Activated gamma-delta T cell treated with Interleukin-2 at 50 U/mL for 16 hours (primary cell): ENCODE measurements around the gene GCSAM.

Source experiments
- DNase-seq: peaks from one replicate; pipeline ENCODE4 v3.0.0-alpha.2; 2020

Gene GCSAM

DNA sequence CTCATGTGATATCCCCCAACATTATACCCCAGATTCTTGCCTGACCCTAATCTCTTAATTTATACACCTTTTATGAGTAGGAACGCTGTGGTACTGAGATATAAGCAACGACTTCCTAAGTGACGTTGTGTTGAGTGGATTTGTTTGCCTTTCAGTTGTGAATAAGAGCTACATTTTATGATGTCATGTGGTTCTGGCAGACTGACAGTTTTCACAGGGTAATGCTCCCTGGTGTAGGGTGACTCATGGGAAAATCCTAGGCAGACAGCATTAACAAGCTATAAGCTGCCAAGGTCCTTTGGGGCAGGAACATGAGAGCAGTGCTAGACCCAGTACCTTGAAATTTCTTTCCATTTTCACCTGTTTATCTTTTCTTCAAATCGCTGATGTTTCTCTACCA, 35.7 kb downstream of the GCSAM start:
- no peak for DNase-seq

GRCh38 chr3:112096176-112096575, 36.9 kb downstream of the GCSAM start:
- no peak for DNase-seq

GRCh38 chr3:112095731-112096130, 37.3 kb downstream of the GCSAM start:
- DNase-seq: no peak

- no peak for DNase-seq
Measured at GRCh38 chr3:112093180-112093522, 39.9 kb downstream of the GCSAM start.

DNA sequence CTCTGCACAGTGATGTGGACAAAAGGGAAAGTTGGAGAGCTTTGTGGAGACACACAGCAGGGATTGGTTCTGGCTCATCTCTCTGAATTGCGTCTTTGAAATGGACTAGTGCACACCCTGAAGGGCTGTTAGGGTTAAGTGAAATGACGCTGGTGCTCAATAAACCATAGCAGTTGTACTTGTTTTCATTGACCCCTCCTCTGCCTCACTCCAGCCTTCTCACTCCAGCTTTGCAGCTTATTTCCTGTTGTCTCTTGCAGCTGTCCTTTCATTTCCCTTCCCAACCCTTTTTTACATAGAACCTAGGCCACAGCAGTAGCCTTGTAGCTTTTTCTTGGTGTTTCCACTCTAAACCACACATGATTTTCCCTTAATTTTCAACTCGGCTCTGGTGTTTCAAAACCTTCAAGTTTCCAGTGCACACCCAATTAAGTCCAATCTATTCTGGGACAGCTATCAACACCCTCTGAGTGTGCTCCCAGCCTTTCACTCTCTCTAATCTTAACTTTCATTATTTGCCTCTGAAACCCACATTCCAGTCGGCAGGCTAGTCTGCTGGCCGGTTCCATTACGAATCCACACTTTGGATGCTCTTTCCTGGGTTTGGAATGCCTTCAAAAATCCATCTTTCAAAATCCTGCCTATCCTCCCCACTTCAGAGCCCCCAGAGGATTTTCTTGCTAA, 40.4 kb downstream of the GCSAM start:
- DNase-seq: no peak

DNA sequence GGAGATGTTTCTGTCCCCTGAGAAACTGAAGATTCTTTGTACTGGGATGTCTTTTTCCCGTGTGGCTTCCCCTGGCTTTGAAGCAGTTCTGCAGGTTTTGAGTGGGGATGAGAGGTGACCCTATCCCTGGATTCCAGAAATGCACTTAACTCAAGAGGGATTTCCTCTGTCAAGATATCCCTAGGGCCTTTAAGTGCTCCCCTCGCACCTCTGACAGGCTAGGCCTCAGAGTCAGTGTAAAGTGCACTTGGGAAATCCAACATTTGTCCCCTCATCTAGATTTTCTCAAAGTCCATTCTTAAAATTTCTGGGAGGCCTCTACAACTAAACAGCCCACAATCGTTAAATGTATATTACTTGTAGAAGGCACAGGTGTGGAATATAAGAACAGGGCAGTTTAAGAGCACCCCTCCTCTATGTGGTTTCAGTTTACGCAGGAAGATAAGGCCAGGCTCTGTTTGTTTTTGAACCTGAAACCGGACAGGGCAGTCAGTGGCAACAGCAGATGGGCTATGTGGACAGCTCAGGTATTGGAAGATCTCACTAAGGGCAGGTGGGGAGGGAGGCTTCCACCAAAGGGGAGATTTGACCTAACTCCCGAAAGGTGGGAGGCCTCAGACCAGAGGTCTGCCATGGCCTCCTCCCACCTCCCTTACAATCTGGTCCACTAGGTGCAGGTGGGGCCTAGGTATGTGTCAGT, 42.0 kb downstream of the GCSAM start:
- no peak for DNase-seq

GRCh38 chr3:112089956-112090886, 42.8 kb downstream of the GCSAM start:
- no peak for DNase-seq

- no peak for DNase-seq
Measured at GRCh38 chr3:112088944-112089343, 44.1 kb downstream of the GCSAM start.

DNA sequence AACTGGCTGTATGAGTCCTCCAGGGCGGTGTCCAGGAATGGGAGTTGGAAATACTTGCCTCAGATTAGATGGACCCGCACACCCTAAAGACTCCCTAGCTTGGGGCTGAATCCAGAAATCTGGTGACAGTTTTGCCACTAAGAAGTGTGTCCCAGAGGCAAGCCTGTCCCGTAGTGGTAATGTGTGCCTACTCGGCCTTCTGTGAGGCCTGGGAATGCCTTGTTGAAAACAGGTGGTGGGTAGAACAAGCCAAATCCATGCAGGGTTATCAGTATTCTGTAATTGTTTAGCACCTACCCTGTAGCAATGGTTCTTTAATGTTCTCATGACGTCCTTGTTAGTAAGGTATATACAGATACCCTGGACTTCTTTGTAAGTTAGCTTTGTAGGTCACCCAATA, 45.3 kb downstream of the GCSAM start:
- DNase-seq: no peak

GRCh38 chr3:112086875-112087524, 46.0 kb downstream of the GCSAM start:
- no peak for DNase-seq

- peak; percentile 36 for DNase-seq
Measured at GRCh38 chr3:112086076-112086854, 46.8 kb downstream of the GCSAM start, which contains the start of gene C3orf52. Gene C3orf52 (plus strand): TSS chr3:112086389. CDS start chr3:112086408, 19 bp downstream.

DNA sequence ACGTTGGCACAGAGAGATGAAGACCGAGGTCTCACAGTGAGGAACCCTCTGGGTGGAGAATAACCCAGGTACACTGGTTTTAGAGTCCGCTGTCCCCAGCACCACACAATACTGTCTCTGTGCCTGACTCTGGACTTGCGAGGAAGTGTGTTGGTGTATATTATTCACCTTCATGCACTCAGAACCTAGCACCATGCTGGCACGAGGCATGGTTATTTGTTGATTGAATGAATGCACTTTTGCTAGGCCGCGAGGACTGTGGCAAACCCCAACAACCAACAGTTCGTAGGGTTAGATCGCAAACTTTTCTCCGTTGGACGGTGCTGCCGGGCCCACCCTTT, 47.3 kb downstream of the GCSAM start:
- DNase-seq: no peak

DNA sequence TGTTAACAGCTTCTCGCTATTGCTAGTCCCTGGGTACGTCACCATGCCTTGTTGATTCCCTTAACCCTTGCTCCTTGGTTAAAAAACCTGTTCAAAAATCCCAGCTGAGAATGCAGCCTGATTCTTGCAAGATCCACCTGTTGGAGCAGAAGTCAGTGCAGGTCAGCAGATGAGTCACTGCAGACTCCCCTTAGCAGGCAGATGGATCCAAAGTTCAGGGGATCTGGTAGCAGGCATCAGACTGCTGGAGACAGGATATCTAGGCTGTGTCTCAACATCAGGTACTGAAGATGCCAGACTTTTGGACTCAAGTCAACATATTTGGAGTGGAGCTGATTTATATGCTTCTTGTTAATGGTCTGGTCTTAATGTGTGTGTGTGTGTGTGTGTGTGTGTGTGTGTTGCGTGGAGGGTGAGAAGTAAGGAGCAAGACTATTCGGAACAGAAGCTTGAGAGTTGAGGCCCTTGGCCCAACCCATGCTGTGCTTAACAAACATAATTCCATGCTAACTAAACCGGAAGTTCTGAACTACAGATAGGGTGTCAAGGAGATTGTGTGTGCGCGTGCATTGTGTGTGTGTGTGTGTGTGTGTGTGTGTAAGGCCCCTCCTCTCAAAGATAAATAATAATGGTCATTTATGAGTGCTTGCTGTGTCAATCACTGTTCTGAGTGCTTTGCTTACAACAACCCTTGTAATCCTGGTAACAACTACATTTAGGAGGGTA, 47.9 kb downstream of the GCSAM start:
- DNase-seq: no peak

DNA sequence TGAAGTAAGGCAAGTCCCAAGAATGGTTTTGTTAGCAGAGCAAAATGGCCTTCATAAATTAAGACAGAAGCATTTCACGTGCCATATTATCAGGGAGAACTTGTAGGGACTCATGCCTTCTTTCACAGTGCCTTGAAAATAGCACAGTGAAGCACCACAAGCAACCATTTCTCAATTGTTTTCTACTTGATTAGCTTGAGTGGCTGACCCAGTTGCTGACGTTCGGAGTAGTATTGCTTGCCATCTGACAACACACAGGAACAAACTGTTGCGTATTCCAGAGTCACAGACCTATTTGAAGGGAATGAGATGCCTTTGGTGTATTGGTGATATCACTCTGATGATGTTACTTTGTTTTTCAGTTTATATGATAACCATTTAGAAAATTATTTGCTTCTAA, 49.8 kb downstream of the GCSAM start:
- no peak for DNase-seq

DNA sequence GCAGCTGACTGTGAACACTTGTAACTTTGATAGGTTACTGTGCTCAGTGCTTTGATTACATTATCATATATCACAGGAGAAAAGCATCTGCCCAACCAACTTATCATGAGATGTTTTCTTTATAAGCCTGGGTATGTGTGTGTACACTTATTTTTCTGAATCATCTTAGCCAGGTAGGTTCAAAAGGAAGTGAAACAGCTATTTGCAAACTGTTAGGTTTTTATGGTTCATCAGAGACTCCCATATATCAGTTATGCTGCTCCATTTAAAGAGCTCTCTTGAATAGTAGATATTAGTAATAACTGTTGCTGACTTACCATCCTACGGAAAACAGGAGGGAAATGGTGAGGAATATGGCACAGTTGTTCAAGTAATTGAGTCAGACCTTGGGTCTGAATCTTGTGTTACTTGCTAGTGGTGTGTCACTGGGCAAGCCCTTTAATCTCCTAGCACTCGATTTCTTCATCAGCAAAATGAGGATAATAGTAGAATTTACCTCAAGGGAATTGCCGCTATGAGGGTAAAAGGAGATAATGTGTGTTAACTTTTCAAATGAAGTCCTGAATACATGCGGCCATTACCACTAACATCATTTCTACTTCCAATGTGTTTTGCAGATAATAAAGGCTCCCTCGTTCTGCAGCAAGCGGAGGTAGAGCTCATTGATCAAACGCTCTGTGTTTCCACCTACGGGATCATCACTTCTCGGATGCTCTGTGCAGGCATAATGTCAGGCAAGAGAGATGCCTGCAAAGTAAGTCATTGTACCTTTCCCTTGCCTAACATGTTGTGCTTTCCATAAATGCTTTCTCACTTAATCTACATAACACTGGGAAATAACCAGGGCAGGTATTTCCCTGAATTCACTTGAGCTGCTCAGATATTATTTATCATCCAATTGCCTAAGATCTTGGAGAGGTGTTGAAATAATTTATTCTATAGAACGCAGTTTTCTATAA, 54.6 kb downstream of the GCSAM start:
- DNase-seq: no peak

GRCh38 chr3:112074616-112075497, 58.2 kb downstream of the GCSAM start:
- DNase-seq: peak; percentile 11

DNA sequence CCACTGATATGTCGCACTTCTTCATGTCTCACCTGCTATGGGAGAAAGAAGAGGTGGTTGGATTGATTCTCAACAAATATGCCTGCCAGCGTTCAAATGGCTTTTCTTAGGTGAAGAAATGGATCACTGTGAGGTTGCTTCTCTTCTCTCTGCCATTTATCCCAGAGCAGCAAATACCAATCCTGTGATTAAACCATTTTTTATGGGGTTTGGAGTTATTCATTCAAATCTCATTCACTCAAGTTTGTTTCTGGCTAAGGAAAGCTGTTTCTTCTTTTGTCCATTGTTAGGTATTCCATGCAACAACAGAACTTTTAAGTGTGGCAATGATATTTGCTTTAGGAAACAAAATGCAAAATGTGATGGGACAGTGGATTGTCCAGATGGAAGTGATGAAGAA, 59.0 kb downstream of the GCSAM start:
- DNase-seq: no peak

GRCh38 chr3:112072387-112073060, 60.5 kb downstream of the GCSAM start:
- DNase-seq: peak; percentile 56
